ENCODE measurements around the gene MYO19. TPM values are rescaled to one million over a fixed set of nuclear protein-coding genes. Genes with fewer than 3 reads are reported as not detected.
A peak's percentile ranks its signal among the peaks of the same experiment; 100 is the strongest.

Gene MYO19
- total RNA-seq, 1 donor from 2014 or later: 36.8 TPM

GRCh38 chr17:36503456-36504155, 31.1 kb downstream of the MYO19 start:
- Histone ChIP-seq H3K9me3 (no peaks in the 10 kb centered on the region), H3K4me3 (no peak overlapping the region), H3K27me3 (no peaks in the 10 kb centered on the region), H3K36me3 (peaks cover 59% of the 10 kb centered on the region), H3K4me1 (no peaks in the 10 kb centered on the region), H3K27ac (no peak overlapping the region)
- TF ChIP-seq CTCF (IDR thresholded peaks at IDR 0.05): no peak
- DNase-seq (peak; percentile 41), ATAC-seq (no peak)
- intact Hi-C loops (cut with DNase I): no loop called here

DNA sequence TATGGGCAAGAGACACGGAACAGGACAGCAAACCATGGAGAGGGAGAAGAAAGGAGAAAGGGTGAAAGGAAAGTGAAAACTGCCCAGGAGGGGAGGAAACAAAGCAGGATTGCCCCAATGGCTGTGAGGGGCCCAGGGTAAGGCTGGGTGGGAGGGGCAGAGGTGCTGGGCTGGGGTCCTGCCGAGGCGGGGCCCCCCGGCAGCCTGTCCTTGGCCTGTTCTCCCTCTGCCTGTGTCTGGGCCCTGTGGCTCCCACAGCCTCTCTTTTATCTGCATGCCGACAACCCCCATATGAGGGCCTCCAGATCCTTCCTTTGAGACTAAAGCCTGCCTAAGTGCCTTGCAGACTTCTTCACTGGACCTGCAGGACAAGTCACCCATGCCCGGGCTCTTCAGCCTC, 32.7 kb downstream of the MYO19 start:
- intact Hi-C loops (cut with DNase I): no loop called here
- no peak for DNase-seq
- H3K27me3 ChIP-seq: no peaks in the 10 kb centered on the region
- ATAC-seq: no peak
- H3K4me3 ChIP-seq: no peak overlapping the region
- H3K4me1 ChIP-seq: no peaks in the 10 kb centered on the region
- peaks cover 73% of the 10 kb centered on the region for H3K36me3 ChIP-seq
- no peak for TF ChIP-seq CTCF (IDR thresholded peaks at IDR 0.05)
- H3K9me3 ChIP-seq: no peaks in the 10 kb centered on the region
- H3K27ac ChIP-seq: no peak overlapping the region

- H3K36me3 ChIP-seq: peaks cover 73% of the 10 kb centered on the region
- no peaks in the 10 kb centered on the region for H3K9me3 ChIP-seq
- intact Hi-C loops (cut with DNase I): no loop called here
- H3K4me3 ChIP-seq: no peak overlapping the region
- no peaks in the 10 kb centered on the region for H3K27me3 ChIP-seq
- peak; percentile 27 for DNase-seq
- TF ChIP-seq CTCF (IDR thresholded peaks at IDR 0.05): no peak
- ATAC-seq: no peak
- no peak overlapping the region for H3K27ac ChIP-seq
- H3K4me1 ChIP-seq: no peaks in the 10 kb centered on the region
Measured at GRCh38 chr17:36501351-36501750, 33.3 kb downstream of the MYO19 start.

DNA sequence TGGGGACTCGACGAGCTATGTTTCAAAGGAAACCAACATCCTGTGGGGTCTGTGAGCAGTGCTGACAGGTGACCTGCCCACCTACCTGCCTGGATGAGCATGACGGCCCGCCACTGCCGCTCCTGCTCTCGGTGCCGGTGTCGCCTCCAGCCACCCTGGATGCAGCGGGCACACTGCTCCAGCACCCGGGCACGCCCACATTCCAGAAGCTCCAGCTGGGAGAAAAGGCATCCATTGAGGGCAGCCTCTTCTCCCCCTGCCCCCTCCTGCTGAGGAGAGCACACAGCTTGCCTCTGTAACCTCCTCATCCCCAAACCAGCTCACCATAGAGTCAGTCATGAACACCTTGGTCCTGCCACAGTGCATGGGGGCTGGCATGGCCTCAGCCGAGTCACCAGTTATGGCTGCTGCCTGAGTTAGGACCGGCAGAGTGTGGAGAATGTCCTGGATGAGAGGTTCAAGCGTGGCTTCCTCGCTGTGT, 33.9 kb downstream of the MYO19 start:
- H3K4me3 ChIP-seq: no peak overlapping the region
- H3K27me3 ChIP-seq: no peaks in the 10 kb centered on the region
- no peaks in the 10 kb centered on the region for H3K4me1 ChIP-seq
- DNase-seq: peak; percentile 53
- no peak for TF ChIP-seq CTCF (IDR thresholded peaks at IDR 0.05)
- intact Hi-C loops (cut with DNase I): no loop called here
- no peak overlapping the region for H3K27ac ChIP-seq
- no peaks in the 10 kb centered on the region for H3K9me3 ChIP-seq
- ATAC-seq: peak; percentile 46
- peaks cover 74% of the 10 kb centered on the region for H3K36me3 ChIP-seq

DNA sequence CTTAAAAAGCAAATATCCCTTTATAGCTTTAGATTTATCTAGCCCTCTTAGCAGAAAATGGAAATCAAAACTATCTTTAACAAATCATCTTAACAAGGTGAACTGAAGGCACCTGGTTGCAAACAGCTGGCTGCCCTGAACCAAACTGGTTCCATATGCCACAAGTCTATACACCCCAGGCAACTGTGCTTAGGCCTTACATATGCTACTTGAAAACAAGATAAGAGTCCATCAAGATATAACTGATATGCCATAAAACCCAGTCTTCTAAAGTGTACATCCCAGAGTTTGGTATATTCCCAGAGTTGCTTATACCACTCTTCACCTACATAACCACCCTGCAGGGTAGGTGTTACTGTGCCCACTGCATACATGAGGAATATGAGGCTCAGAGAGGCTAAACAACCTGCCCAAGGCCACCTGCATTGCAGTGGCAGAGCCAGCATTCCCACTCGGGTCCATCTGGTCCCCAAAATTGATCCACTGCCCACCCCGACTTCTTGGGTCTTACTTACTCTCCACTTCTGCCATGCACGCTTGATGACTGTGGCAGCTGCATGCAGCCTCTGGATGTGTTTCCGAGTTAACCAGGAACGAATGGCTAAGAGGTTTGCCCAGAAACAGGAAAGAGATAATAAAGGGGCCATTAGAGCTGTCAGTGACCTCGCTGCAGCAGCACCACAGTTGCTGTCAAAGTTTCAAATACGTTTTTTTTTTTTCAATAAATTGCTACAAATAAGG, 35.9 kb downstream of the MYO19 start:
- peaks cover 75% of the 10 kb centered on the region for H3K36me3 ChIP-seq
- no peak overlapping the region for H3K27ac ChIP-seq
- ATAC-seq: no peak
- DNase-seq: peak; percentile 39
- TF ChIP-seq CTCF (IDR thresholded peaks at IDR 0.05): no peak
- H3K4me1 ChIP-seq: no peaks in the 10 kb centered on the region
- intact Hi-C loops (cut with DNase I): no loop called here
- H3K4me3 ChIP-seq: no peak overlapping the region
- no peaks in the 10 kb centered on the region for H3K27me3 ChIP-seq
- no peaks in the 10 kb centered on the region for H3K9me3 ChIP-seq

Measured in upper lobe of right lung (tissue), 1 donor.